GM23338 (cell line): ENCODE data around the gene CCDC167. TPM values are rescaled to one million over a fixed set of nuclear protein-coding genes. Genes with fewer than 3 reads are reported as not detected.

ENCODE experiments used
- ATAC-seq: fragments of 200-7000 bp; cut with Tn5 transposase; 3 replicates; pipeline ENCODE4 v1.9.1; 2020
- DNase-seq: peaks from one replicate; pipeline ENCODE4 v3.0.0-alpha.2; 2015; ENCODE audit warnings: low spot score
- H2AFZ ChIP-seq: fragments of 200-600 bp; sonication (generic); 2 replicates; pipeline ENCODE4 v1.8.0; 2016; ENCODE audit warnings: antibody characterized with exemption, mild to moderate bottlenecking, moderate library complexity
- H3F3A ChIP-seq: fragments of 200-600 bp; sonication (generic); replicated peaks from 2 replicates; pipeline ENCODE4 v1.8.0; 2017; ENCODE audit warnings: antibody characterized with exemption, mixed run types, low read depth
- H3K27ac ChIP-seq: fragments of 200-600 bp; sonication (generic); 2 replicates; pipeline ENCODE4 v1.6.1; 2016; ENCODE audit warnings: low read depth
- H3K27me3 ChIP-seq: fragments of 200-600 bp; sonication (generic); 2 replicates; pipeline ENCODE4 v1.8.0; 2016; ENCODE audit warnings: mild to moderate bottlenecking, mixed run types, moderate library complexity; ENCODE audit not compliant: insufficient read depth
- H3K36me3 ChIP-seq: fragments of 200-600 bp; sonication (generic); 2 replicates; pipeline ENCODE4 v1.8.0; 2016; ENCODE audit warnings: mild to moderate bottlenecking; ENCODE audit not compliant: insufficient read depth
- H3K4me1 ChIP-seq: fragments of 200-600 bp; sonication (generic); 2 replicates; pipeline ENCODE4 v1.8.0; 2016; ENCODE audit warnings: mild to moderate bottlenecking, moderate library complexity; ENCODE audit not compliant: insufficient read depth
- H3K4me2 ChIP-seq: fragments of 200-600 bp; sonication (generic); 2 replicates; pipeline ENCODE4 v1.7.1; 2017; ENCODE audit warnings: mixed run types
- H3K4me3 ChIP-seq: fragments of 200-600 bp; sonication (generic); 2 replicates; pipeline ENCODE4 v1.6.1; 2016; ENCODE audit warnings: mixed run types
- H3K79me2 ChIP-seq: fragments of 200-600 bp; sonication (generic); replicated peaks from 2 replicates; pipeline ENCODE4 v1.8.0; 2017; ENCODE audit warnings: mild to moderate bottlenecking; ENCODE audit not compliant: insufficient read depth
- H3K9me2 ChIP-seq: fragments of 200-600 bp; sonication (generic); 2 replicates; pipeline ENCODE4 v1.8.0; 2017; ENCODE audit not compliant: insufficient read depth
- H4K20me1 ChIP-seq: fragments of 200-600 bp; sonication (generic); replicated peaks from 2 replicates; pipeline ENCODE4 v1.8.0; 2017; ENCODE audit warnings: mild to moderate bottlenecking; ENCODE audit not compliant: insufficient read depth
- H3K27ac Mint-ChIP-seq: 2 replicates; pipeline ENCODE4 v1.8.0; 2020; ENCODE audit warnings: inconsistent platforms, mild to moderate bottlenecking, moderate library complexity, mixed read lengths
- H3K27me3 Mint-ChIP-seq: 3 replicates; pipeline ENCODE4 v1.8.0; 2022; ENCODE audit warnings: low read depth, mild to moderate bottlenecking, moderate library complexity, mixed read lengths, inconsistent platforms; ENCODE audit not compliant: insufficient read depth, poor library complexity
- H3K36me3 Mint-ChIP-seq: 3 replicates; pipeline ENCODE4 v1.8.0; 2021; ENCODE audit warnings: low read depth, mild to moderate bottlenecking, inconsistent platforms, moderate library complexity, mixed read lengths
- H3K4me1 Mint-ChIP-seq: 3 replicates; pipeline ENCODE4 v1.8.0; 2020; ENCODE audit warnings: mild to moderate bottlenecking, inconsistent platforms, mixed read lengths
- H3K4me3 Mint-ChIP-seq: 3 replicates; pipeline ENCODE4 v1.8.0; 2021; ENCODE audit warnings: moderate library complexity, mild to moderate bottlenecking, inconsistent platforms, mixed read lengths
- H3K9me3 Mint-ChIP-seq: 3 replicates; pipeline ENCODE4 v1.8.0; 2020; ENCODE audit warnings: moderate library complexity, mild to moderate bottlenecking, inconsistent platforms, mixed read lengths
- CREB1 ChIP-seq: fragments of 250-450 bp; sonication (Bioruptor Pico); IDR thresholded peaks from 2 replicates; pipeline ENCODE4 v1.5.0; 2020; ENCODE audit warnings: low read depth, mild to moderate bottlenecking, moderate library complexity
- EZH2 ChIP-seq: fragments of 200-600 bp; sonication (generic); IDR thresholded peaks from one replicate; pipeline ENCODE4 v1.8.0; 2017; ENCODE audit warnings: antibody characterized with exemption, mild to moderate bottlenecking, low read depth; ENCODE audit not compliant: unreplicated experiment
- EZH2phosphoT487 ChIP-seq: fragments of 200-600 bp; sonication (generic); IDR thresholded peaks from one replicate; pipeline ENCODE4 v1.8.1; 2018; ENCODE audit warnings: antibody characterized with exemption; ENCODE audit not compliant: unreplicated experiment
- JUNB ChIP-seq: IDR thresholded peaks from one replicate; pipeline ENCODE4 v1.6.1; 2016; ENCODE audit warnings: antibody characterized with exemption; ENCODE audit not compliant: unreplicated experiment
- NANOG ChIP-seq: IDR thresholded peaks from 2 replicates; pipeline ENCODE4 v1.6.1; 2016; ENCODE audit warnings: antibody characterized with exemption, borderline replicate concordance
- REST ChIP-seq: IDR thresholded peaks from one replicate; pipeline ENCODE4 v1.6.1; 2018; ENCODE audit warnings: antibody characterized with exemption; ENCODE audit not compliant: unreplicated experiment
- ZNF114 ChIP-seq: fragments of 250-450 bp; sonication (Bioruptor Pico); IDR thresholded peaks from 2 replicates; pipeline ENCODE4 v1.5.0; 2020; ENCODE audit warnings: mild to moderate bottlenecking, moderate library complexity
- ZNF331 ChIP-seq: fragments of 250-450 bp; sonication (Bioruptor Pico); IDR thresholded peaks from 2 replicates; pipeline ENCODE4 v1.5.0; 2020; ENCODE audit warnings: low read depth, mild to moderate bottlenecking, moderate library complexity
- polyA plus RNA-seq: library from polyadenylated mRNA; unstranded; fragments of >200 nt; fragmentation: Nextera tagmentation; extraction: Ambion mirVana; gene quantifications from 2 replicates; pipeline ENCODE4 v1.2.1, GENCODE V29; 2016
- total RNA-seq: library from RNA; depleted of rRNA; stranded (reverse); fragments of >200 nt; shearing (Covaris generic); gene quantifications from 2 replicates; pipeline ENCODE4 v1.2.3, GENCODE V29; 2014

Gene CCDC167
- total and polyA plus RNA-seq, 2 experiments from 2014 or later: 17.6 to 21.4 TPM

GRCh38 chr6:37504024-37504423 is 4.3 kb upstream of the CCDC167 start:
- Histone ChIP-seq H3F3A (no peaks in the 10 kb centered on the region), H3K36me3 (no peaks in the 10 kb centered on the region), H3K27me3 (no peaks in the 10 kb centered on the region), H3K27ac (no peak overlapping the region), H2AFZ (no peak overlapping the region), H3K4me1 (peaks cover 12% of the 10 kb centered on the region), H3K4me2 (no peak overlapping the region), H3K9me2 (no peaks in the 10 kb centered on the region; the same call in 1 of the 2 replicates), H3K4me3 (no peak overlapping the region), H4K20me1 (no peaks in the 10 kb centered on the region), H3K79me2 (no peaks in the 10 kb centered on the region)
- H3K9me3 Mint-ChIP-seq: peaks cover 2% of the 10 kb centered on the region; the same call in 1 of the 3 replicates
- H3K4me1 Mint-ChIP-seq: peaks cover 34% of the 10 kb centered on the region
- DNase-seq (no peak), ATAC-seq (no peak)
- no peak overlapping the region for H3K27ac Mint-ChIP-seq
- H3K36me3 Mint-ChIP-seq: no peaks in the 10 kb centered on the region; the same call in 2 of the 3 replicates
- peaks cover 12% of the 10 kb centered on the region for H3K27me3 Mint-ChIP-seq
- no peak overlapping the region for H3K4me3 Mint-ChIP-seq
- TF ChIP-seq EZH2phosphoT487 (no peak), EZH2 (no peak), REST (no peak), NANOG (no peak), CREB1 (CRISPR knock-in tag) (no peak)

- Mint-ChIP-seq H3K27me3 (peaks cover 13% of the 10 kb centered on the region), H3K4me1 (peaks cover 38% of the 10 kb centered on the region), H3K36me3 (no peaks in the 10 kb centered on the region; the same call in 2 of the 3 replicates), H3K27ac (no peak overlapping the region), H3K4me3 (no peak overlapping the region), H3K9me3 (peaks cover 2% of the 10 kb centered on the region; the same call in 1 of the 3 replicates)
- Histone ChIP-seq H3K4me2 (no peak overlapping the region), H3K27ac (no peak overlapping the region), H3K36me3 (no peaks in the 10 kb centered on the region), H4K20me1 (no peaks in the 10 kb centered on the region), H3K79me2 (no peaks in the 10 kb centered on the region), H2AFZ (no peak overlapping the region), H3F3A (no peaks in the 10 kb centered on the region), H3K4me3 (no peak overlapping the region), H3K9me2 (no peaks in the 10 kb centered on the region), H3K27me3 (no peaks in the 10 kb centered on the region), H3K4me1 (peaks cover 16% of the 10 kb centered on the region)
- TF ChIP-seq ZNF114 (CRISPR knock-in tag) (no peak), EZH2phosphoT487 (no peak), ZNF331 (CRISPR knock-in tag) (no peak), JUNB (no peak)
- ATAC-seq (no peak), DNase-seq (no peak)
Observed at GRCh38 chr6:37503309-37503965, 3.7 kb upstream of the CCDC167 start.
